Measurements from ENCODE around the gene INSIG1.

DNA sequence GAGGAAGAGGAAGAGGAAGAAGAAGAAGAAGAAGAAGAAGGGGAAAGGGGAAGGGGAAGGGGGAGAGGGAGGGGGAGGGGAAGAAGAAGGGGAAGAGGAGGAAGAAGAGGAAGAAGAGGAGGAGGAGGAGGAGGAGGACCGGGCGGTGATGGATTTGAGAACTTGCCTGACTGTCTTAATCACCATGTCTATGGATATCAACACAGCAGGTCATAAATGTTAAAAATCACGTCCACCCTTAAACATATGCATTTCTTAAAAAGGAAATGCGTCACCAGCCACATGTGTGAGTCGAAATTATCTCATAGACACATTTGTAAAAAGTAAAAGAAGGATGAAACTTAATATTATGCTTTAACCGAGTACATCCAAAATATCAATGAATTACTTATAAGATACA is 42.1 kb upstream of the INSIG1 start:
- no peak for TF ChIP-seq SP1 (CRISPR knock-in tag; conservative IDR thresholded peaks at IDR 0.05)
- TF ChIP-seq, protein P1, sequence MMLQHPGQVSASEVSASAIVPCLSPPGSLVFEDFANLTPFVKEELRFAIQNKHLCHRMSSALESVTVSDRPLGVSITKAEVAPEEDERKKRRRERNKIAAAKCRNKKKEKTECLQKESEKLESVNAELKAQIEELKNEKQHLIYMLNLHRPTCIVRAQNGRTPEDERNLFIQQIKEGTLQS (CRISPR knock-in tag; conservative IDR thresholded peaks at IDR 0.05), result no peak
- no peak for TF ChIP-seq CTCF (IDR thresholded peaks at IDR 0.05)

All from WTC11 (cell line).